Nephron (organoid): Measurements from ENCODE around the gene CES1.
A peak's percentile ranks its signal among the peaks of the same experiment; 100 is the strongest.

ENCODE experiments used
- H3K27ac Mint-ChIP-seq, 3 experiments: 2 replicates each; pipeline ENCODE4 v1.8.0; 2020; ENCODE audit warnings: mixed read lengths in 3 of 3, mild to moderate bottlenecking in 2 of 3, moderate library complexity in 1 of 3
- H3K27me3 Mint-ChIP-seq: 2 replicates; pipeline ENCODE4 v1.8.0; 2021; ENCODE audit warnings: low read depth, mild to moderate bottlenecking, moderate library complexity, mixed read lengths
- H3K36me3 Mint-ChIP-seq: 2 replicates; pipeline ENCODE4 v1.8.0; 2020; ENCODE audit warnings: low read depth, mixed read lengths
- H3K4me1 Mint-ChIP-seq: 2 replicates; pipeline ENCODE4 v1.8.0; 2020; ENCODE audit warnings: mixed read lengths
- H3K4me3 Mint-ChIP-seq, 3 experiments: 2 replicates each; pipeline ENCODE4 v1.8.0; 2020; ENCODE audit warnings: mild to moderate bottlenecking in 3 of 3, mixed read lengths in 3 of 3, moderate library complexity in 2 of 3
- H3K9me3 Mint-ChIP-seq: 2 replicates; pipeline ENCODE4 v1.8.0; 2020; ENCODE audit warnings: mixed read lengths
- TF ChIP-seq, protein P1 (sequence below), 3 experiments: fragments of 200-600 bp; sonication (generic); IDR thresholded peaks; one replicate each; pipeline ENCODE4 v1.5.0; 2021; ENCODE audit warnings: antibody characterized with exemption in 3 of 3; ENCODE audit not compliant: unreplicated experiment in 3 of 3

The CES1 gene

DNA sequence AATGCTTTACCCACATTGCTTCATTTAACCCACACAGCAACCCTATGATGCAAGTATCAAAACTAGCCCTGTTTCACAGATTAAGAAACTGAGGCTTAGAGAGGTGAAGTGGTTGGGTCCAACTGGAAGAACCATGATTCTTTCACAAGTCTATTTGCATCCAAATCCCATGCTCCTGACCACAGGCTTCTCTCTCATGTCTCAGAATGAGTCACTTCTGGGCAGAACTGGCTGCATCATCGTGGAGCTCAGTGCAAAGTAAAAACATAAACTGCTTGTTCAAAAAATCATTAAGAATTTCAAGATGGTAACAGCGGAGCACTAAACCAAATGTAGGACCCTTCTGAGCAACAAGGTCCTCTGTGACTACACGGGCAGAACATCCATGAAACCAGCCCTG is 20.2 kb upstream of the CES1 start:
- TF ChIP-seq, protein P1, sequence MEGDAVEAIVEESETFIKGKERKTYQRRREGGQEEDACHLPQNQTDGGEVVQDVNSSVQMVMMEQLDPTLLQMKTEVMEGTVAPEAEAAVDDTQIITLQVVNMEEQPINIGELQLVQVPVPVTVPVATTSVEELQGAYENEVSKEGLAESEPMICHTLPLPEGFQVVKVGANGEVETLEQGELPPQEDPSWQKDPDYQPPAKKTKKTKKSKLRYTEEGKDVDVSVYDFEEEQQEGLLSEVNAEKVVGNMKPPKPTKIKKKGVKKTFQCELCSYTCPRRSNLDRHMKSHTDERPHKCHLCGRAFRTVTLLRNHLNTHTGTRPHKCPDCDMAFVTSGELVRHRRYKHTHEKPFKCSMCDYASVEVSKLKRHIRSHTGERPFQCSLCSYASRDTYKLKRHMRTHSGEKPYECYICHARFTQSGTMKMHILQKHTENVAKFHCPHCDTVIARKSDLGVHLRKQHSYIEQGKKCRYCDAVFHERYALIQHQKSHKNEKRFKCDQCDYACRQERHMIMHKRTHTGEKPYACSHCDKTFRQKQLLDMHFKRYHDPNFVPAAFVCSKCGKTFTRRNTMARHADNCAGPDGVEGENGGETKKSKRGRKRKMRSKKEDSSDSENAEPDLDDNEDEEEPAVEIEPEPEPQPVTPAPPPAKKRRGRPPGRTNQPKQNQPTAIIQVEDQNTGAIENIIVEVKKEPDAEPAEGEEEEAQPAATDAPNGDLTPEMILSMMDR (IDR thresholded peaks at IDR 0.05; ENCODE audit: unreplicated experiment in 3 of 3), result no peak
- Mint-ChIP-seq H3K9me3 (no peaks in the 10 kb centered on the region), H3K27me3 (peaks cover 33% of the 10 kb centered on the region), H3K36me3 (no peaks in the 10 kb centered on the region), H3K4me3 (no peak overlapping the region), H3K27ac (no peak overlapping the region), H3K4me1 (no peaks in the 10 kb centered on the region)

DNA sequence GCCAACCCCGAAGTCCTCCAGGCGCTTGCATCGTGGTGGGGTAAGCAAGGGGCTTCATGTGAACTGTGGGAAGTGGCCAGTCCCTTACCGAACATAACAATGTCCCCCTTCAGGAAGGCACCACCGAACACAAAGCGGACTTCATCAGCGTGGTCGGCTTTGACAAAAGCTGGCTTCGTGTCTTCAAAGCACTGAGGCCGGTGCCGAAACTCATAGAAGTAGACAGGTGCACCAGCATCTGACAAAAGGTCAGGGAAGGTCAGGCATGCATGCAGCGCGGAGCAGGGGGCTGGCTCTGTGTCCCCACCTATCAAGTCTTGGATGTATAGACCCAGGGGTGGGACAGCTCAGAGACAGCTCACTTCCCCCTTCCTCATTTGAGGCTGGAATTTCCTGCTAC is 16.6 kb upstream of the CES1 start:
- Mint-ChIP-seq H3K27me3 (peaks cover 42% of the 10 kb centered on the region), H3K4me1 (no peaks in the 10 kb centered on the region), H3K36me3 (no peaks in the 10 kb centered on the region), H3K4me3 (no peak overlapping the region), H3K9me3 (no peaks in the 10 kb centered on the region), H3K27ac (no peak overlapping the region)
- TF ChIP-seq, protein P1 (IDR thresholded peaks at IDR 0.05; ENCODE audit: unreplicated experiment in 3 of 3), result no peak

DNA sequence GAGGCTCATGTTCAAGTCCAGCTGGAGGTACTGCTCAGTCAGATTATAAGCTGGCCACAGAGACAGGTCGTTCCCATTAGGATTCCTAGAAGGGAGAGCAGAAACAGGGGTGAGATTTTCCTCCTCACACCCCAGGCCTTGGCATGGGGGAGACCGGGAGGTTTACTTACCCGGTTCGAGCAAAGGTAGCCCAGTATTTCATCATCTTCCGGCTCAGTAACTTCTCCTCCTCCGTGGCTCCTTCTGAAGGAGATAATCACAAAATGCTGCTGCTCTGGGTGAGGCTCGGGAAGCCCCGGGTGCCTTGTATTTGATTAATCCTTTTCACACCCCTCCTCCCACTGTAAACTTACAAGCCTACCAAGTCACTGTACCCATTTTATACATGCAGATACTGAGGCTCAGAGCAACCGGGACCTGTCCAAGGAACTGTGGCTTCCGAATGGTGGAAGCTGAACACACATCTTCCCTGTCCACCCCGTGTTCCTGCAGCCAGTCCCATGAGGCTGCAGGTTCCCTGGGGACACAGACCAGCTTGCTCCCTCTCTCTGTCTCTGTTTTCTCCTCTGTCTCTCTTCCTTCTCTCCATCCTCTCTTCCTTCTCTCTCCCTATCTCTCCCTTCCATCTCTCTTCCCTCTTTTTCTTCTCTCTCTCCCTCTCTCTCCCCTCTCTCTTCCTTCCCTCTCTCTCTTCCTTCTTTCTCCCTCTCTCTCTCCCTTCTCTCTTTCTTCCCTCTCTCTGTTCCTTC is 13.9 kb upstream of the CES1 start:
- no peaks in the 10 kb centered on the region for H3K36me3 Mint-ChIP-seq
- no peak overlapping the region for H3K27ac Mint-ChIP-seq
- H3K4me3 Mint-ChIP-seq, result no peak overlapping the region
- H3K4me1 Mint-ChIP-seq, result no peaks in the 10 kb centered on the region
- H3K27me3 Mint-ChIP-seq, result peaks cover 41% of the 10 kb centered on the region
- H3K9me3 Mint-ChIP-seq, result no peaks in the 10 kb centered on the region
- TF ChIP-seq, protein P1 (IDR thresholded peaks at IDR 0.05; ENCODE audit: unreplicated experiment in 3 of 3), result no peak

DNA sequence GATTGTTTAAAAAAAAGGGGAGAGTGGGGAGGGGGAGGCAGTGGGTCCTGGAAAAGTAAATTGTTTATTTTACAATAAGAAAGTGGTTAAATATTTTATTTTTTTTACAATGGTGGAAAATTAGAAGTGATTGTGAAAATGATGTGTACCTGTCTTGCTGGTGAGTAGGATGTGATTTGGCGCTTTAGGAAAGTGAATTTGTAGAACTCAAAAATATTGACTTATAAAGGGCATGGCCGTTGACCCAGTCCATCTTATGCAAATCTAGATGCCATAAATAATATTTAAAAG is 10.2 kb upstream of the CES1 start:
- Mint-ChIP-seq H3K4me1 (no peaks in the 10 kb centered on the region), H3K9me3 (no peaks in the 10 kb centered on the region), H3K27ac (no peak overlapping the region), H3K4me3 (no peak overlapping the region), H3K27me3 (peaks cover 17% of the 10 kb centered on the region), H3K36me3 (no peaks in the 10 kb centered on the region)
- TF ChIP-seq, protein P1 (IDR thresholded peaks at IDR 0.05; ENCODE audit: unreplicated experiment in 3 of 3), result peak in 2 of 3 experiments; percentile 3 to 41

DNA sequence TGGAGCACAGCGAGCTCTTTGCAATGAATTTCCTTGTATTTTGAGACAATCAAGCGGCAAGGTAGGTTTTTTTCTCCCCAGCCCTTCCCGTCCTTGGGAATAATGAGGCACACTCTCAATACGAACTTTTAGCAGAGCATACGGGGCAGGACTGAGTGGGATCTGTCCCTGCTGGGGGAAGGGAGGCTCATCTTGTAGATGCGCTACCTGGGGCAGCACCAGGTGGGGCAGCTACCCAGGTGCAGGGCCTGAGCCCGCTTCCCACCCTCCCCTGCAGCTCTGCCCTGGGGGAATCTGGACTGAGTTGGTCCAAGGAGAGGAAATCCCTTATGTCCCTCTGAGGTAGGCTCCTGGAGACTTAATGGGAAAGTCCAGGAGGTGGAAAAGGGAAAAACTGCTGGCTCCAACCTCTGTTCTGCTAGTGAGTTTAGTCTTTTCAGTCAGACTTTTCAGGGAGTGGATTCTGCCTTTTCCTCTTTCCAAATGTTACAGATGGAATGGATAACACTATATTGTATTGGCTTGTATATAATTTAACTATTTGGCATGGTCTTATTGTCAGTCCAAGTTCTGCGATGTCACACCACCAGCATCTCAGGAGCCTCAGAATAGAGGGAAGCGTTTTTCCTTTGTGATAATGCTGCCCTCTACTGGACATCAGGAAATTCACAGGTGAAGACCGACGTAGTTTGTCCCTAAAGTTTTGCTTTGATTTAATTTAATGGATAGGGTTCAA is 9.6 kb upstream of the CES1 start:
- no peak overlapping the region for H3K27ac Mint-ChIP-seq
- H3K4me1 Mint-ChIP-seq, result no peaks in the 10 kb centered on the region
- no peaks in the 10 kb centered on the region for H3K36me3 Mint-ChIP-seq
- TF ChIP-seq, protein P1 (IDR thresholded peaks at IDR 0.05; ENCODE audit: unreplicated experiment in 3 of 3), result peak; percentile 69 to 88 (median 76)
- H3K4me3 Mint-ChIP-seq, result no peak overlapping the region
- H3K27me3 Mint-ChIP-seq, result peaks cover 16% of the 10 kb centered on the region
- H3K9me3 Mint-ChIP-seq, result no peaks in the 10 kb centered on the region

DNA sequence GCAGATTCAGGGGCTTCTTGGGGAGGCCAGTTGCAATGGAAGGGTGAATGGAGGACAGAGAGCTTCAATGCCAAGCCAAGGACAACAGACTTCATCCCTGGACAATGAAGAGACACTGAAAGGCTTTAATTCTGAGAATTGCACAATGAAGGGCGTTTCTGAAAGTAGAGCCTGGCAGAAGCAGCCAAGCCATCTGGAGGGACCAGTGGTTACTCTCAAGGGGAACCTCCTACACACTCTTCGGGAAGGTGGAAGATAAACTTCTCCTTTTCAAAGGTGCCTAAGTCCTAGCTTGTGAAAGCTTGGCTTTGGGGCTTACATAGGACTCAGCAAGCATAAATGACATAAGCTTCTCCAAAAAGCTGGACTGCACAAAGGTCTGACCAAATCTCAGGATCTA is 6.2 kb upstream of the CES1 start:
- Mint-ChIP-seq H3K36me3 (no peaks in the 10 kb centered on the region), H3K9me3 (no peaks in the 10 kb centered on the region), H3K27me3 (peaks cover 9% of the 10 kb centered on the region), H3K4me1 (no peaks in the 10 kb centered on the region), H3K27ac (no peak overlapping the region), H3K4me3 (no peak overlapping the region)
- TF ChIP-seq, protein P1 (IDR thresholded peaks at IDR 0.05; ENCODE audit: unreplicated experiment in 3 of 3), result no peak
